PC-9 (cell line): Measurements from ENCODE around the gene MYO10. TPM values are rescaled to one million over a fixed set of nuclear protein-coding genes. Genes with fewer than 3 reads are reported as not detected.

ENCODE experiments used
- BruUV-seq: library from RNA; stranded (reverse); fragments of 400-500 nt; replicated peaks from 2 replicates; lab custom pipeline; 2021; lab: Mats Ljungman, UMichigan
- CTCF ChIA-PET: fragments of 300-600 bp; sonication (Branson Sonifier 250); formaldehyde crosslinking; loops from one replicate; lab custom pipeline; 2022; ENCODE audit warnings: antibody characterized with exemption; lab: Charles Lee
- POLR2A ChIA-PET: fragments of 300-600 bp; sonication (Branson Sonifier 250); formaldehyde crosslinking; loops from one replicate; lab custom pipeline; 2022; ENCODE audit warnings: antibody characterized with exemption; ENCODE audit not compliant: unreplicated experiment; lab: Charles Lee
- DNase-seq, 2 experiments: peaks; one replicate each; pipeline versions ENCODE4 v3.0.0 to v3.0.0-alpha.2; 2015 to 2022; ENCODE audit warnings: mixed read lengths in 1 of 2
- H2AFZ ChIP-seq: fragments of 200-600 bp; sonication (generic); 2 replicates; pipeline ENCODE4 v1.8.1; 2017; ENCODE audit warnings: antibody characterized with exemption
- H3F3A ChIP-seq: fragments of 200-600 bp; sonication (generic); 2 replicates; pipeline ENCODE4 v1.8.1; 2017; ENCODE audit warnings: antibody characterized with exemption, mild to moderate bottlenecking, low read depth; ENCODE audit not compliant: insufficient read depth
- H3K27ac ChIP-seq: fragments of 200-600 bp; sonication (generic); 2 replicates; pipeline ENCODE4 v1.6.1; 2016; ENCODE audit warnings: mixed run types
- H3K27me3 ChIP-seq: fragments of 200-600 bp; sonication (generic); 2 replicates; pipeline ENCODE4 v1.6.1; 2016; ENCODE audit warnings: low read depth, mixed run types; ENCODE audit not compliant: insufficient read depth
- H3K36me3 ChIP-seq: fragments of 200-600 bp; sonication (generic); 2 replicates; pipeline ENCODE4 v1.6.1; 2016; ENCODE audit warnings: low read depth, mixed run types
- H3K4me1 ChIP-seq: fragments of 200-600 bp; sonication (generic); replicated peaks from 2 replicates; pipeline ENCODE4 v1.6.1; 2016; ENCODE audit warnings: mixed run types; ENCODE audit not compliant: insufficient read depth
- H3K4me2 ChIP-seq: fragments of 200-600 bp; sonication (generic); 2 replicates; pipeline ENCODE4 v1.6.1; 2017; ENCODE audit warnings: mixed run types
- H3K4me3 ChIP-seq: fragments of 200-600 bp; sonication (generic); 2 replicates; pipeline ENCODE4 v1.6.1; 2016; ENCODE audit warnings: mixed run types
- H3K79me2 ChIP-seq: fragments of 200-600 bp; sonication (generic); 2 replicates; pipeline ENCODE4 v1.6.1; 2017; ENCODE audit warnings: low read depth, mixed run types
- H3K9me2 ChIP-seq: fragments of 200-600 bp; sonication (generic); 2 replicates; pipeline ENCODE4 v1.8.1; 2017; ENCODE audit warnings: mild to moderate bottlenecking; ENCODE audit not compliant: insufficient read depth
- H3K9me3 ChIP-seq: fragments of 200-600 bp; sonication (generic); 2 replicates; pipeline ENCODE4 v1.8.1; 2016; ENCODE audit warnings: low read depth; ENCODE audit not compliant: insufficient read depth
- H4K20me1 ChIP-seq: fragments of 200-600 bp; sonication (generic); 2 replicates; pipeline ENCODE4 v1.8.1; 2017; ENCODE audit not compliant: insufficient read depth
- EZH2 ChIP-seq: fragments of 200-600 bp; sonication (generic); IDR thresholded peaks from 2 replicates; pipeline ENCODE4 v1.8.0; 2017; ENCODE audit warnings: antibody characterized with exemption, low read depth
- intact Hi-C: fragments of 100-400 bp; cut with micrococcal nuclease; formaldehyde crosslinking; loops from one replicate; pipeline ENCODE4 v1.10.0; 2022; ENCODE audit not compliant: unreplicated experiment
- total RNA-seq: library from RNA; stranded (reverse); gene quantifications from 2 replicates; pipeline ENCODE4 v1.2.3, GENCODE V29; 2021
- TF ChIP-seq, protein P1 (sequence below): fragments of 200-600 bp; sonication (generic); conservative IDR thresholded peaks from 2 replicates; pipeline ENCODE4 v1.6.1; 2017; ENCODE audit warnings: mixed run types, antibody characterized with exemption, mild to moderate bottlenecking, moderate library complexity

MYO10 gene
- total RNA-seq, 1 experiment from 2014 or later = 92.8 TPM

DNA sequence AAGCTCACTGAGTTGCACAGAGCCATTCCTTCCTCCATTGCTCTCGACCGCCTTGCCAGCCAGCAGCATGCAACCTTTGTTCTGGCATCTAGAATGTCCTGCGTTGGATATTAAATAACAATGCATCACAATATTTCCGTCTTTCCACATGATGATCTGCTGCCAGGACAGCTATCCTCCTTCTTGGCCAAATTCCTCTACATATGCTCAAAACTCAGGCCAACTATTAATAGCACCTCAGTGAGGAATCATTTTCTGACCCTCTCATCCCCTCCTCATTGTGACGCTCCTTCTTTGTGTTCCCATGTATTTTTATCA lies 128.6 kb downstream of the MYO10 start:
- no peak overlapping the region for H2AFZ ChIP-seq
- no peaks in the 10 kb centered on the region for H3K9me3 ChIP-seq
- TF ChIP-seq, protein P1, sequence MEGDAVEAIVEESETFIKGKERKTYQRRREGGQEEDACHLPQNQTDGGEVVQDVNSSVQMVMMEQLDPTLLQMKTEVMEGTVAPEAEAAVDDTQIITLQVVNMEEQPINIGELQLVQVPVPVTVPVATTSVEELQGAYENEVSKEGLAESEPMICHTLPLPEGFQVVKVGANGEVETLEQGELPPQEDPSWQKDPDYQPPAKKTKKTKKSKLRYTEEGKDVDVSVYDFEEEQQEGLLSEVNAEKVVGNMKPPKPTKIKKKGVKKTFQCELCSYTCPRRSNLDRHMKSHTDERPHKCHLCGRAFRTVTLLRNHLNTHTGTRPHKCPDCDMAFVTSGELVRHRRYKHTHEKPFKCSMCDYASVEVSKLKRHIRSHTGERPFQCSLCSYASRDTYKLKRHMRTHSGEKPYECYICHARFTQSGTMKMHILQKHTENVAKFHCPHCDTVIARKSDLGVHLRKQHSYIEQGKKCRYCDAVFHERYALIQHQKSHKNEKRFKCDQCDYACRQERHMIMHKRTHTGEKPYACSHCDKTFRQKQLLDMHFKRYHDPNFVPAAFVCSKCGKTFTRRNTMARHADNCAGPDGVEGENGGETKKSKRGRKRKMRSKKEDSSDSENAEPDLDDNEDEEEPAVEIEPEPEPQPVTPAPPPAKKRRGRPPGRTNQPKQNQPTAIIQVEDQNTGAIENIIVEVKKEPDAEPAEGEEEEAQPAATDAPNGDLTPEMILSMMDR = no peak
- no peak for TF ChIP-seq EZH2
- no peaks in the 10 kb centered on the region for H3K9me2 ChIP-seq
- intact Hi-C loops = no loop called here
- CTCF ChIA-PET = no interaction called here
- H3K4me1 ChIP-seq = peaks cover 21% of the 10 kb centered on the region
- H4K20me1 ChIP-seq = no peaks in the 10 kb centered on the region; the same call in 1 of the 2 replicates
- H3K79me2 ChIP-seq = peaks cover 33% of the 10 kb centered on the region
- H3K27ac ChIP-seq = no peak overlapping the region
- H3K27me3 ChIP-seq = no peaks in the 10 kb centered on the region
- no peak overlapping the region for H3K4me2 ChIP-seq
- no peaks in the 10 kb centered on the region for H3F3A ChIP-seq
- no peak overlapping the region for H3K4me3 ChIP-seq
- POLR2A ChIA-PET = no interaction called here
- BruUV-seq = no TSS peak
- H3K36me3 ChIP-seq = no peaks in the 10 kb centered on the region
- no peak for DNase-seq

DNA sequence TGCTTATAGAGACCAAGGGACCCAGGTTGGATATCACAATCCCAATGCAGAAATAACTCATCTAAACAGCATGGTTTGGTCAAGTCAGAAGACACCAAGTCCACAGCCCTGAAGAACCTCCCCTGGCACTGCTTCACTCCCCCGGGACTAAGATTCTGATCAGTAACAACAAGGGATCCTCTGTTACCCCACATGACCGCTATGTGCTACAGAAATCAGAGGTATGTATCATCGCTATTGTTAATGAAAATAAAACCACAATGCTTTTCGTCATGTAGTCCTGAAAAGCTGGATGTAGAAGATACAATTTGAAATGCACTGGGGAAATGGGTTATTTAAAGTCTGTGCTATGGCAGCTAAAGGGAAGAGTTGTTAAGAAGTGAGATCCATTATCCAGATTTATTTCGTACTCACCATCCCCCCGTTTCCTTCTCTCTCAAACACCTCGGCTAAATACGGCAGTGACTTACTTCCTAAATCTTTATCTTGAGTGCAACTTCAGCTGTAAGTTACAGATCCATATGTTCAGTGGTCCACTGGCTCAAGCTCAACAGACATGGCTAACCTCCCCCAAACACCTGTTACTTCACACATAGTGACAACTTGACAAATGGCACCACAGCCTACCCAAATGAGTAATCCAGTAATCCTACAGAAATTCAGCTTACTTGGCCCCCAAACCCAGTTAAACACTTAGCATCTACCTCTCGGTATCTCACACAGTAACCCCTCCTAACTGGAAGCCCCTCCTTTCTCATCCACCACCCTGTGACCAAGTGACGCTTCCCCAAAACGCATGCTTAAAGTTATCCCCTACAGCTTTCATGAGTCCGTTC lies 129.2 kb downstream of the MYO10 start:
- Histone ChIP-seq H3K4me3 (no peak overlapping the region), H3K9me3 (no peaks in the 10 kb centered on the region), H3K4me1 (peaks cover 19% of the 10 kb centered on the region), H3K27ac (no peak overlapping the region), H4K20me1 (no peaks in the 10 kb centered on the region; the same call in 1 of the 2 replicates), H3F3A (no peaks in the 10 kb centered on the region), H2AFZ (no peak overlapping the region), H3K36me3 (no peaks in the 10 kb centered on the region), H3K9me2 (no peaks in the 10 kb centered on the region), H3K4me2 (no peak overlapping the region), H3K27me3 (no peaks in the 10 kb centered on the region), H3K79me2 (peaks cover 28% of the 10 kb centered on the region)
- ChIA-PET CTCF (no interaction called here), POLR2A (no interaction called here)
- intact Hi-C loops = no loop called here
- no TSS peak for BruUV-seq
- TF ChIP-seq EZH2 = no peak
- TF ChIP-seq, protein P1 = no peak
- no peak for DNase-seq

DNA sequence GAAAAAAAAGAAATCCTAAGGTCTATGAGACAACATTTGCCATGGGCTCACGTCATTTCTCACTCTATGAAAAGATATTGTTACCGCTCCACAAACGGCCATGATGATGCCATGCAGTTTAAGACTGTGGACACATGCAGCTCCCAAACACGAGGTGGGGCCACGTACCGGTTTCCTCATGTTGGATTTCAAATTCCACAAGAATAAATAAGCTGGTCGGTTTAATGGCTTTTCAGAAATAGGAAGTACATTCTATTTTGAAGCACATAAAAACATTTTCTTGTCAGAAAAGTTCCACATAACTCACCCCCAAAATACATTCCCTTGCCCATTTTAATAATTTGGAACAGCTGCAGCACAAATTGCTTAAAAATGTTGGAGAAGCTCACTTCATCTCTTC lies 130.6 kb downstream of the MYO10 start:
- TF ChIP-seq, protein P1 = no peak
- no peak for TF ChIP-seq EZH2
- Histone ChIP-seq H4K20me1 (no peaks in the 10 kb centered on the region; the same call in 1 of the 2 replicates), H3K4me3 (no peak overlapping the region), H3K27ac (no peak overlapping the region), H3K27me3 (no peaks in the 10 kb centered on the region), H3K36me3 (no peaks in the 10 kb centered on the region), H3K79me2 (peaks cover 22% of the 10 kb centered on the region), H3F3A (no peaks in the 10 kb centered on the region), H2AFZ (no peak overlapping the region), H3K4me2 (no peak overlapping the region), H3K4me1 (peaks cover 19% of the 10 kb centered on the region), H3K9me2 (no peaks in the 10 kb centered on the region), H3K9me3 (no peaks in the 10 kb centered on the region)
- DNase-seq = no peak
- no TSS peak for BruUV-seq
- CTCF ChIA-PET = interaction anchor here (0.7 kb wide), 4 partner anchors 12 to 121 kb away, joined by 3 to 9 read pairs (median 4); no protein-coding TSS in a partner anchor
- POLR2A ChIA-PET = interaction anchor here (0.7 kb wide), 1 partner anchor 10 kb away, joined by 3 read pairs; no protein-coding TSS in a partner anchor
- intact Hi-C loops = no loop called here
